HG02588 (cell line): ENCODE data around the gene ACTN4.
"Not testable (repeated sequence)": the region's sequence is repeated elsewhere in the genome, so short reads cannot be mapped to it uniquely, and the experiment has no call there.

Experiments used
- ATAC-seq: cut with Tn5 transposase; IDR thresholded peaks from one replicate; pipeline ENCODE4 v1.9.1; 2021; ENCODE audit warnings: mild to moderate bottlenecking, moderate library complexity; ENCODE audit not compliant: unreplicated experiment

ACTN4 gene

GRCh38 chr19:38760805-38761517 lies 113.5 kb downstream of the ACTN4 start:
- not testable (repeated sequence) for ATAC-seq

GRCh38 chr19:38761884-38762389 lies 114.5 kb downstream of the ACTN4 start:
- not testable (repeated sequence) for ATAC-seq

DNA sequence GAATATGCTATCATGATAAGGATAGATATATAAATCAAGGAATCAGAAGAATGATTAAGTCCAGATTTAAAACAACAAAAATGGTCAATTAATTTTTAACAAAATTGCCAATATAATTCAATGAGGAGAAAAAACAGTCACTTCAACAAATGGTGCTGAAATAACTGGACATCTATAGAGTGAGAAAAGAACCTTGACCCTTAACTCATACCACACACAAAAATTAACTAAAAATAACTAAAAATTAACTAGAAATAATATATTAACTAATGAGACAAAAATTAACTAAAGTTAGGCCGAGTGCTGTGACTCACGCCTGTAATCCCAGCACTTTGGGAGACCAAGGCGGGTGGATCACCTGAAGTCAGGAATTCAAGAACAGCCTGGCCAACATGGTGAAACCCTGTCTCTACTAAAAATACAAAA lies 116.4 kb downstream of the ACTN4 start:
- no peak for ATAC-seq

DNA sequence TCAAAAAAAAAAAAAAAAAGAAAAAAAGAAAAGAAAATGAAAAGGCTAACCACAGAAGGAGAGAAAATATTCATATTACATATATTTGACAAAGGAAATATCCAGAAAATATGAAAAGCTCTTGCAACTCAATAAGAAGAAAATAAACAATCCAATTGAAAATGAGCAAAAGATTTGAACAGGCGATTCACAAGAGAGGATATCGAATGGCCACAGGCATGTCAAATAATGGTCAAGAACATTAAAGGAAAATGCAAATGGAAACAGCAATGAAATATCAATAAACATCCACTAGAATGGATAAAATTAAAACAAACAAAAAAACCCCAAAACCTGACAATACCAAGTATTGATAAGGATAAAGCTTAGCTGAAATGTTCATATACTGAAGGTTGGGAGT lies 117.8 kb downstream of the ACTN4 start:
- ATAC-seq = no peak

DNA sequence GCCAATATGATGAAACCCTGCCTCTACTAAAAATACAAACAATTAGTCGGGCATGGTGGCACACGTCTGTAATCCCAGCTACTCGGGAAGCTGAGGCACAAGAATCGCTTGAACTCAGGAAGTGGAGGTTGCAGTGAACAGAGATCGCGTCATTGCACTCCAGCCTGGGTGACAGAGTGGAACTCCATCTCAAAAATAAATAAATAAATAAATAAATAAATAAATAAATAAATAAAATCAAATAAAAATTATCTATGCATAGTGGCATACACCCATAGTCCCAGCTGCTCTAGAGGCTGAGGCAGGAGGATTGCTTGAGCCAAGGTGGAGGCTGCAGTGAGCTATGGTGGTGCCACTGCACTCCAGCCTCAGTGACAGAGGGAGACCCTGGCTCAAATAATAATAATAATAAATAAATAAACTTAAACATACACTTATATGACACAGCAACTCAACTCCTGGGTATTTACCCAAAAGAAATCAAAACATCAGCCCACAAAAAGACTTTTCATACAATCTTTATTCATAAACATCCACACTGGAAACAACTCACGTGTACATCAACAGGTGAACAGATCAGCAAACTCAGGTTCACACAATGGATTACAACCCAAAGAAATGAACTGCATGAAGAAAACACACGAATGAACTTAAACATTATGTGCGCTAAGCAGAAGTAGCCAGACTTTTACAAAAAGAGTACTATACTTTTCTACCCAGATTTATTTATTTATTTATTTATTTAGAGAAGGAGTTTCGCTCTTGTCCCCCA lies 119.0 kb downstream of the ACTN4 start:
- ATAC-seq = no peak

DNA sequence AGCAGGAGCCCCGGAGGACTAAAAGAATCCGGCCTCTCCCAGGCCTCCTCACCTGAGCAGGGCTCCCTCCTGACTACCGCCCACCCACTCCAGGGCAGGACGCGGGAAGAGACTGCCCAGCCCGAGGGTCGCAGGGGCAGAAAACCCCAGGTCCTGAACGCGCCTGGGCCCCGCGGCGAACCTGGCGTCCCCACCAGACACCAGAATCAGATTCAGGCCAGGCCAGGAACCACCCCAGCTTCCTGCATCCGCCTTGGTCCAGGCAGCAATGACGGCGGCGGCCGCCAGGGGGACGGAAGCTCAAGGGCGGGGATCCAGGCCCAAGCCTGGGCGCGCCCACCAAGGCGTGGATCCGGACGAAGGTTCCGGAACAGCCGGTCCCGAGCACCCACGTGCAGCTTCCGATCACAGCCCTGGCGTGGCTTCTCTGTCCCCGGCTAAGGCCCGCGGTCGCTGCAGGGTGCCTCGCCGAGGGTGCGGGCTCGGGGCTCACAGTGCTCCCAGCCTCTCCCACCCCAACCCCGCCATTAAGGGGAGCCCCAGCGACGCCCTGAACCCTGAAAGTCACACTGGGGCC lies 122.3 kb downstream of the ACTN4 start:
- peak; percentile 63 for ATAC-seq

DNA sequence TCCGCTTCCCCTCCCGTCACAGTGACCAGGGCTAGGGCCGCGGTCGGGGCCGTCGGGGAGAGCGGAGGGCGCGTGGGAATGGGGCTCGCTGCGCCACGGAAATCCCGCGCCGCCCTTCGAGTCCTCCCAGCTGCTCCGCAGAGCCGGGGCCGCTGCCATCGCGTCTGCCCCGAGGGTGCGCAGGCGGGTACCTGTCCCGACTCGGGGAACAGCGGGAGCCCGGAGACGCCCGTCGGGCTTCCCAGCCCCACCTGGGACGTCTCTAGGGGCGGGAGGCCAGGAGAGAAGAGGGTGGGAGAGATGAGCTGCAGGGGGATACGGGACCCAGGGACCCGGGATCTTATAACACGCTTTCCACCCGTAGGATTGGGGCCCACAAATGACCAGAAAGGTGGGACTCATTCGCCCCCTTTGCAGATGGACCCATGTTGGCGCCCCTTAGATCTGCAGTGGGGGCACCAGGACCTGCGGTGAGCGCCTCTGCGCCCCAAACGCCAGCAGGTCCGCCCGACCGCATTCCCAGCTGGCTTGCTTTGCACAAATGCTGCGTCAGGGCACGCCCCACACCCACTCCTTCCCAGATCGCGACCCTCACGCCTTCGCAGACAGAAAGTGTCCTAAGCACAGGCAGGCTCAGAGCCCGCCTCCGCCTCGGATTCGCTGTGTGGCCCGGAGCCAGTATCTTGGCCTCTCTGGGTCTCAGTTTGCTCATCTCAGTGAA lies 122.9 kb downstream of the ACTN4 start:
- ATAC-seq = not testable (repeated sequence)

GRCh38 chr19:38770949-38771275 lies 123.5 kb downstream of the ACTN4 start:
- ATAC-seq = peak; percentile 58

DNA sequence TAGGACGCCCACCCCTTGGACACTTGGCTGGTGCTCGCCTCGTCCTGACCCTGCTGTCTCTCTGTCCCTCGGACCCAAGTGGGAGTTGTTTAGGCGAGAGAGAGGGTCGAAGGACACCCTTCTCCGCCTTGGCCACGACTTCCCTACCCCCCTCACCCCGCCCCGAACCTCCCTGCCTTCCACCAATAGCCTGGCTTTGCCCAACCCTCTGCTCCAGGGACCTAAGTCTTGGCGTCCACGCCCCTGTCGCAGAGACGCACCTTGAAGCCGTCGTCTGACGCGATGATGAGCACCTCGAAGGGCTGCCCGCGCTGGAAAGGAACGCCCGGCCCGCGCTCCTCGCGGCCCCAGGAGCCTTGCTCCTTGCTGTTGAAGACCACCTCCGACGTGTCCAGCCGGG lies 124.1 kb downstream of the ACTN4 start:
- not testable (repeated sequence) for ATAC-seq

GRCh38 chr19:38773469-38774177 lies 126.2 kb downstream of the ACTN4 start, which contains the start of gene LGALS7:
LGALS7 (minus strand) TSS chr19:38773517; CDS start chr19:38773492, 25 bp downstream.
- ATAC-seq = no peak

DNA sequence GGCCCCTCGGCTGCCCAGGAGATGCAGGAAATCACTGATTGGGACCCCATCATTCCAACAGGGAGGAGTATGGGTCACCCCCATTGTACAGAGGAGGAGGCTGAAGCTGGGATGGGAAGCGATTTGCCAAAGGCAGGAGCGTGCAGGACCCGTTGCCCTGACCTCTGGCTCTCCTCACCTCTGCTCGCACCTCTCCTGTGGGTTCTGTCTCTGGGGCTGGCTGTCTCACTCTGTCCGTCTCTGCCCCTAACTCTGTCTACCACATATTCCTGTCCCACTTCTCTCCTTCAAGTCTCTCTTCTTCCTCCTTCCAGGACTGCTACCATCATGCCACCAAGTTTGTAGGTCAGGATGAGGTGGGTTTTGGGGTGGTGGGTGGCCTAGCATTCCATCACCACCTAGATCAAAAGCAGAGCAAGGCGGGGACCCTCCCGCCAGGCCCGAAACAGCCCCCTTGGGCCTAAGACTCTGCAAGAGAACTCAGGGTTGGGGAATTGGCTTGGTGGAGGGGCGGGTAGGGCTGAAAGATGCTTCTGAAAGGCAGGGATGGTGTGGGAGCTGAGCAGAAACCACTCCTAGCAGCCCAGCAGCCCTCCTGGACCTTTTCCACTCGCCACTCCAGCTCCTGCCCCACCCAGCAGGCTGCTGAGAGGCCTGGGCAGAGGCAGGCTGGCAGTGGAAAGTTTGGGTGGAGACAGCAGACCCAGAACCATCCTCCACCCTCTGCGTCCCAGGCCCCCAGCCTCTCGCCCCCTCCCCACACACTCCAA lies 126.9 kb downstream of the ACTN4 start:
- no peak for ATAC-seq

DNA sequence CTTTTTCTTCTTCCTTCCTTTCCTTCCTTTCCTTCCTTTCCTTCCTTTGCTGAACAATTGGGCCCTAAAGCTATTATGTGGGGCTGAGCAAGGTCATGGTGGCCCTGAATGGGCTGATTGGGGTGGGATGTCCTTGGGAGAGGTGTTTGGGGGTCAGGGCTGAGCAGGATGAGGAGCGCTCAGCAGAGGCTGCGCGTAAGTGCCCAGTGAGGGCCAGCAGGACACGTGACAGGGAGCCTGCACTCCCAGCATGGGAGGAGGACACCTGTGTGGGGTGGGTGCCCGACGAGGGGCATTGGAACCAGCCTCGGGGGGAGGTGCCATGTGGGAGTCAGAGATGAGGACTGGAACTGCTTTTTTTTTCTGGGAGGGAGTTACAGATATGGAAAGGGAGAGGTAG lies 131.3 kb downstream of the ACTN4 start:
- no peak for ATAC-seq

DNA sequence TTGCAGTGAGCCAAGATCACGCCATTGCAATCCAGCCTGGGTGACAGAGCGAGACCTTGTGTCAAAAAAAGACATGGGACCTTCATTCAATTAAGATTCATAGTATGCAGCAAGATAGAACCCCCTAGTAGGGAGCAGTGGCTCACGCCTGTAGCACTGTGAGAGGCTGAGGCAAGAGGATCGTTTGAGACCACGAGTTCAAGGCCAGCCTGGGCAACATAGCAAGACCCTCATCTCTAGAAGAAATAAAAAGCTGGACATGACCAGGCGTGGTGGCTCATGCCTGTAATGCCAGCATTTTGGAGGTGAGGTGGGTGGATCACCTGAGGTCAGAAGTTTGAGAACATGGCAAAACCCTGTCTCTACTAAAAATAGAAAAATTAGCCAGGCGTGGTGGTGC lies 133.0 kb downstream of the ACTN4 start:
- ATAC-seq = no peak

DNA sequence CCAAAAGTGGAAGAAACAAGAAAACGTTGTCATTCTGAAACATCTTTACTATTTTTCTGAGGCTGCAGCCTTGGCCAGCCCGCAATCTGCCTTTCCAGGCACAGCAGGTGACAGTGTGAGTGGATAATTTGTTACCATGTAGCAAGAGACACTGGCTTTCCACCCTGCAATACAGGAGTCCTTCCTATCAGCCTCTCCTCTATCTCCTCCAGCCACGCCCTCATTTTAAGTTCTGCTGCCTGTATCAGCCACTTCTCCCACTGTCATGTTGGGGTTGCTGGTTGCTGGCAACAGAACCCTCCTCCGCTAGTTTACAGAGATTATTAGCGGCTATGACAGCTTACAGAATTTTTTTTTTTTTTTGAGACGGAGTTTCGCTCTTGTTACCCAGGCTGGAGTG lies 133.6 kb downstream of the ACTN4 start:
- ATAC-seq = no peak
